ENCODE data around the gene PPM1M.

Gene PPM1M

DNA sequence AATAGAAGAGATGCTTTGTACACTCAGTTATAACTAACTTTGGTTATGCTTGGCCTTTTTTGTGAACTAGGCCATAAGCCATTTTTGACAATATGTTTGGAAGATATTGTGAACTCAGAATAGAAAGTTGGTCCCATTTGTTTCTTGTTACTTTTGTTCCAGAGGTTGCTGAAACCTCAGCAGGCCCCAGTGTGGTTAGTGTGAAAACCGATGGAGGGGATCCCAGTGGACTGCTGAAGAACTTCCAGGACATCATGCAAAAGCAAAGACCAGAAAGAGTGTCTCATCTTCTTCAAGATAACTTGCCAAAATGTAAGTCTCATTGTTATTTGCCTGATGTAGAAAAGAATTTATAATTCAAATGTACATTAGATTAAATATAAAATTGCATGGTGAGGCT lies 41.9 kb upstream of the PPM1M start:
- Histone ChIP-seq H3K4me3 (ENCODE audit: low read depth in 1 of 2, low read length in 2 of 2) (no peak overlapping the region), H3K36me3 (ENCODE audit: control insufficient read depth in 1 of 2, insufficient read depth in 2 of 2, low read length in 2 of 2) (peaks cover 48 to 70% of the 10 kb centered on the region in 2 donors), H3K4me1 (ENCODE audit: control insufficient read depth in 1 of 2, insufficient read depth in 2 of 2, low read length in 2 of 2) (peaks cover 8 to 22% of the 10 kb centered on the region in 2 donors), H3K9me3 (ENCODE audit: control insufficient read depth in 1 of 2, low read length in 2 of 2) (no peaks in the 10 kb centered on the region), H3K27me3 (ENCODE audit: control insufficient read depth in 1 of 2, insufficient read depth in 2 of 2, low read length in 2 of 2) (no peaks in the 10 kb centered on the region), H3K9ac (ENCODE audit: low read depth in 1 of 2, low read length in 2 of 2) (no peak overlapping the region), H3K27ac (ENCODE audit: low read depth, low read length) (no peak overlapping the region)

DNA sequence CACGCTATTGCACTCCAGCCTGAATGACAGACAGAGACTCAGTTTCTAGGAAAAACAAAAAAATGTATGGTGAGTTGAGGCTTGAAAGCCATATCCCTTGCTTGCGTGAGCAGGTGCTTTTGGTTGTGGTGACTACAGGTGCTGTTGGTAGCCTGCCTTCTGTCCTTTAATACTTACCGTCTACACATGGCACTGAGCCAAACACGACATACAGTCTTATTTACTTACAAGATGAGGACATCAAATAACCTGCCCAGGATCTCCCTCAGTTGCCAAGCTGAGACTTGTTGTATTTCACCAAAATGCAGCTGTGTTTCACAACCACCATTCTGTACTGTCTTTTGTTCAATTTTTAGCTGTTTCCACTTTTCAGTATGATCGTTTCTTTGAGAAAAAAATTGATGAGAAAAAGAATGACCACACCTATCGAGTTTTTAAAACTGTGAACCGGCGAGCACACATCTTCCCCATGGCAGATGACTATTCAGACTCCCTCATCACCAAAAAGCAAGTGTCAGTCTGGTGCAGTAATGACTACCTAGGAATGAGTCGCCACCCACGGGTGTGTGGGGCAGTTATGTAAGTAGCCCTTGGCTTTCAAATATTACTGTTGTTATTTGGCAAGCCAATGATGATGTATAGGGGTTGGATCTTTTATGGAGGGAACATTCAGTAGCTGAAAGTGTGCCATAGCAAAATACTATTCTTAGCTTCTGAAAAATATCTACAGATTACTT lies 41.1 kb upstream of the PPM1M start:
- Histone ChIP-seq H3K9ac (ENCODE audit: low read depth in 1 of 2, low read length in 2 of 2) (no peak overlapping the region), H3K9me3 (ENCODE audit: control insufficient read depth in 1 of 2, low read length in 2 of 2) (no peaks in the 10 kb centered on the region), H3K36me3 (ENCODE audit: control insufficient read depth in 1 of 2, insufficient read depth in 2 of 2, low read length in 2 of 2) (peaks cover 52 to 78% of the 10 kb centered on the region in 2 donors), H3K27ac (ENCODE audit: low read depth, low read length) (no peak overlapping the region), H3K27me3 (ENCODE audit: control insufficient read depth in 1 of 2, insufficient read depth in 2 of 2, low read length in 2 of 2) (no peaks in the 10 kb centered on the region), H3K4me3 (ENCODE audit: low read depth in 1 of 2, low read length in 2 of 2) (no peak overlapping the region), H3K4me1 (ENCODE audit: control insufficient read depth in 1 of 2, insufficient read depth in 2 of 2, low read length in 2 of 2) (peaks cover 0 to 14% of the 10 kb centered on the region in 2 donors)

DNA sequence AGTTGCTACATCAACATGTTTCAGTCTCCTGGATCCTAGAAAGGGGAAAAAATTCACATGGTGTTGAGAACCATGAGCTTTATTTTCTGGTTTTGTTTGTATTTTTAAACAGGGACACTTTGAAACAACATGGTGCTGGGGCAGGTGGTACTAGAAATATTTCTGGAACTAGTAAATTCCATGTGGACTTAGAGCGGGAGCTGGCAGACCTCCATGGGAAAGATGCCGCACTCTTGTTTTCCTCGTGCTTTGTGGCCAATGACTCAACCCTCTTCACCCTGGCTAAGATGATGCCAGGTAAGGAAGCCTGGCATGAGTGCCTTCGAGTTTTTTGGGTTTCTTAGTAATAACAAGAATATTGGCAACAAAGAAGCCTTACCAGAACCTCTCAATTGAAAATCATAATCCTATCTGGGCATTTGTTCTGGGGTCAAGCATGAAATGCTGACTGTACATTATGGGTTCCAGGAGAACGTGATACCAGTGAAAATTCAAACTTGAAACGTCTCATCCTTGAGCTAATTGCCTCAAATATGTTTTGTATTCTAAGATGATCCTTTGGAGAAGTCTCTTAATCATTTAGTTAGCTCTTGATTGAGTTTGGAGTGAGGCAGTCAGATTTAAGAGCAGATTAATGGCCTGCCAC lies 39.7 kb upstream of the PPM1M start:
- Histone ChIP-seq H3K27ac (ENCODE audit: low read depth, low read length) (no peak overlapping the region), H3K4me3 (ENCODE audit: low read depth in 1 of 2, low read length in 2 of 2) (no peak overlapping the region), H3K4me1 (ENCODE audit: control insufficient read depth in 1 of 2, insufficient read depth in 2 of 2, low read length in 2 of 2) (peaks cover 0 to 13% of the 10 kb centered on the region in 2 donors), H3K27me3 (ENCODE audit: control insufficient read depth in 1 of 2, insufficient read depth in 2 of 2, low read length in 2 of 2) (no peaks in the 10 kb centered on the region), H3K36me3 (ENCODE audit: control insufficient read depth in 1 of 2, insufficient read depth in 2 of 2, low read length in 2 of 2) (peaks cover 61 to 92% of the 10 kb centered on the region in 2 donors), H3K9ac (ENCODE audit: low read depth in 1 of 2, low read length in 2 of 2) (no peak overlapping the region), H3K9me3 (ENCODE audit: control insufficient read depth in 1 of 2, low read length in 2 of 2) (no peaks in the 10 kb centered on the region)

DNA sequence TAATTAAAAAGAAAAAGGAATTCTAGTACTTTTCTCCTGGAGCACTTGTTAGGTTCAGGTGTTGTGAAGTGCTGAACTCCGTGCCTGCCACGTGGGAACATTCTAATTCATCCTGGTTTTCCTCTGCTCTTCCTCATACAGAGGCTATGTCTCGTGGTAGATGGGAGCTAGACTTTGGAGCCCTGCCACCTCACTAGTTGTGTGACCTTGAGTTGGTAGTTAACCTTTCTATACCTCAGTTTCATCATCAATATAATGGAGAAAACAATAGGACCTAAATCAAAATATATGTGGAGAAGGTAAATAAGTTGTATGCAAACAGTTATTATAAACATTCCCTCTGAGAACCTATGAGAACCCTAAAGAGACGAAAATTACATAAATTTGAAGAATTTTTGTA lies 37.0 kb upstream of the PPM1M start:
- Histone ChIP-seq H3K4me1 (ENCODE audit: control insufficient read depth in 1 of 2, insufficient read depth in 2 of 2, low read length in 2 of 2) (no peaks in the 10 kb centered on the region), H3K9me3 (ENCODE audit: control insufficient read depth in 1 of 2, low read length in 2 of 2) (no peaks in the 10 kb centered on the region), H3K9ac (ENCODE audit: low read depth in 1 of 2, low read length in 2 of 2) (no peak overlapping the region), H3K27ac (ENCODE audit: low read depth, low read length) (no peak overlapping the region), H3K36me3 (ENCODE audit: control insufficient read depth in 1 of 2, insufficient read depth in 2 of 2, low read length in 2 of 2) (peaks cover 67 to 96% of the 10 kb centered on the region in 2 donors), H3K4me3 (ENCODE audit: low read depth in 1 of 2, low read length in 2 of 2) (no peak overlapping the region), H3K27me3 (ENCODE audit: control insufficient read depth in 1 of 2, insufficient read depth in 2 of 2, low read length in 2 of 2) (no peaks in the 10 kb centered on the region)

DNA sequence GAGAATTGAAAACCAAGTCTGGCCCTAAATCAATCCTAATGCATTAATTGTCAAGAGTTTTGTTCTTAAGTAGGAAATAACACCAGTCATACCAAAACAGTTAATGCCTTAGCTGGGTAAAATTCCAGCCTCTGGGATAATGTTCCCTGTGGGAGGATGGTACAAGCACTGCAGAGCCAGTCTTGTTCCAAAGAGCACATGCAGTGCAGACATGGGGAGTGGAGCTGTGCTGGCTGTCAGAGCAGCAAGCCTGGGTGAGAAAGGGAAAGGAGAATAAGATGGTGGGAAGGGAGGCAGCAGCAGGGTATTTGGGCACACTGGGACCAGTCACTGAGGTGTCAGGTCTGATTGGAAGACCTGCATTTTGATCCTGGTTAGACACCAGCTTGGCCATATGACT lies 35.5 kb upstream of the PPM1M start:
- no peak overlapping the region for H3K27ac ChIP-seq (ENCODE audit: low read depth, low read length)
- H3K36me3 ChIP-seq (ENCODE audit: control insufficient read depth in 1 of 2, insufficient read depth in 2 of 2, low read length in 2 of 2), result peaks cover 67 to 96% of the 10 kb centered on the region in 2 donors
- no peak overlapping the region for H3K4me3 ChIP-seq (ENCODE audit: low read depth in 1 of 2, low read length in 2 of 2)
- no peaks in the 10 kb centered on the region for H3K27me3 ChIP-seq (ENCODE audit: control insufficient read depth in 1 of 2, insufficient read depth in 2 of 2, low read length in 2 of 2)
- no peak overlapping the region for H3K9ac ChIP-seq (ENCODE audit: low read depth in 1 of 2, low read length in 2 of 2)
- no peaks in the 10 kb centered on the region for H3K4me1 ChIP-seq (ENCODE audit: control insufficient read depth in 1 of 2, insufficient read depth in 2 of 2, low read length in 2 of 2)
- H3K9me3 ChIP-seq (ENCODE audit: control insufficient read depth in 1 of 2, low read length in 2 of 2), result no peaks in the 10 kb centered on the region

DNA sequence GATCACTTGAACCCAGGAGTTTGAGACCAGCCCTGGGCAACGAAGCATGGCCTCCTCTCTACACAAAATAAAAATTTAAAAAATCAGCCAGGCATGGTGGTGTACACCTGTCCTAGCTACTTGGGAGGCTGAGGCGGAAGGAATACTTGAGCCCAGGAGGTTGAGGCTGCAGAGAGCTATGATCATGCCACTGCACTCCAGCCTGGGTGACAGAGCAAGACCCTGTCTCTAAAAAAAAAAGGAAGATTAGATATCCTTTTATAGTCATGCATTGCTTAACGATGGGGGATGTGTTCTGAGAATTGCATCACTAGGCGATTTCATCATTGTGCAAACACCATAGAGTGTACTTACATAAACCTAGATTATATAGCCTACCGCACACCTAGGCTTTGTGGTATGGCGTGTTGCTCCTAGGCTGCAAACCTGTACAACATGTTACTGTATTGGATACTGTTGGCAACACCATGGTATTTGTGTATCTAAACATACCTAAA lies 35.0 kb upstream of the PPM1M start:
- Histone ChIP-seq H3K27me3 (ENCODE audit: control insufficient read depth in 1 of 2, insufficient read depth in 2 of 2, low read length in 2 of 2) (no peaks in the 10 kb centered on the region), H3K9ac (ENCODE audit: low read depth in 1 of 2, low read length in 2 of 2) (no peak overlapping the region), H3K9me3 (ENCODE audit: control insufficient read depth in 1 of 2, low read length in 2 of 2) (no peaks in the 10 kb centered on the region), H3K27ac (ENCODE audit: low read depth, low read length) (no peak overlapping the region), H3K4me1 (ENCODE audit: control insufficient read depth in 1 of 2, insufficient read depth in 2 of 2, low read length in 2 of 2) (no peaks in the 10 kb centered on the region), H3K36me3 (ENCODE audit: control insufficient read depth in 1 of 2, insufficient read depth in 2 of 2, low read length in 2 of 2) (peaks cover 63 to 96% of the 10 kb centered on the region in 2 donors), H3K4me3 (ENCODE audit: low read depth in 1 of 2, low read length in 2 of 2) (no peak overlapping the region)

DNA sequence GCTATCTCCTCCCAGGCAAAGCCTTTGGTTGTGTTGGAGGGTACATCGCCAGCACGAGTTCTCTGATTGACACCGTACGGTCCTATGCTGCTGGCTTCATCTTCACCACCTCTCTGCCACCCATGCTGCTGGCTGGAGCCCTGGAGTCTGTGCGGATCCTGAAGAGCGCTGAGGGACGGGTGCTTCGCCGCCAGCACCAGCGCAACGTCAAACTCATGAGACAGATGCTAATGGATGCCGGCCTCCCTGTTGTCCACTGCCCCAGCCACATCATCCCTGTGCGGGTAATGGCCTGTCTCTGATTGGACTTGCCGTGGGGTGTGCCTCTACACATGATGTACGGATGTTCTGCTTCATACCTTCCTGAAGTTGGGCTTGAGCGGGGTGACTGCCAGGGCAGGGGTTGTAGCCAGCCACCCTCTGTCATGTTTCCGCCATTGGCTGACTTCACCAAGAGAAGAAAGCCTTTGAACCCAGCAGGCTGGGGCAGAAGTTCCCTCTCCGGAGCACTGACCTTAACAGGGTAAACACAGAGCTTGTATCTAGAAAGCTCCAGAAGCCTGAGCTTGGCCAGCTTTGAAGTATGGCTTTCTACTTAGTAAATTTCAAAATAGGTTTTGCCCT lies 34.2 kb upstream of the PPM1M start:
- Histone ChIP-seq H3K9ac (ENCODE audit: low read depth in 1 of 2, low read length in 2 of 2) (no peak overlapping the region), H3K4me3 (ENCODE audit: low read depth in 1 of 2, low read length in 2 of 2) (no peak overlapping the region), H3K9me3 (ENCODE audit: control insufficient read depth in 1 of 2, low read length in 2 of 2) (no peaks in the 10 kb centered on the region), H3K36me3 (ENCODE audit: control insufficient read depth in 1 of 2, insufficient read depth in 2 of 2, low read length in 2 of 2) (peaks cover 57 to 91% of the 10 kb centered on the region in 2 donors), H3K27ac (ENCODE audit: low read depth, low read length) (no peak overlapping the region), H3K27me3 (ENCODE audit: control insufficient read depth in 1 of 2, insufficient read depth in 2 of 2, low read length in 2 of 2) (no peaks in the 10 kb centered on the region), H3K4me1 (ENCODE audit: control insufficient read depth in 1 of 2, insufficient read depth in 2 of 2, low read length in 2 of 2) (peaks cover 2 to 5% of the 10 kb centered on the region in 2 donors)

DNA sequence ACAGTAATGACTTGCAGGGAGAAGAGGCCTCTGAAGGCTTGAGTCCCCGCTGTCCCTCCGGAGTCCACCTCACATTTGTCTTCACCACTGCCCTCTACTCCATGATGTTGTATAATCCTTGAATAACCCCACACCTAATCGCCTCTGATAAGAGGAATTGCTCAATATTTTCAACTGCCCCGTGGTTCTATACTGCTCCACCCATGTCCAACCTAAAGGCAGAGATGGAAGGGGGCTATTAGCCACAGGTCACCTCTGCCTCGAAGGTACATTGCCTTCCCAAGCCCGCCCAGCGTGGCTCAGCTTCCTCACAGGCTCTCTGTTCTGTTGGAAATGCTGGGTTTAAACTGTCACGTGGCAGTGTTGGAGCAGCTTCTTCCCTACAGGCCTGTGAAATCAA lies 32.6 kb upstream of the PPM1M start:
- no peaks in the 10 kb centered on the region for H3K9me3 ChIP-seq (ENCODE audit: control insufficient read depth in 1 of 2, low read length in 2 of 2)
- H3K4me1 ChIP-seq (ENCODE audit: control insufficient read depth in 1 of 2, insufficient read depth in 2 of 2, low read length in 2 of 2), result peaks cover 19 to 21% of the 10 kb centered on the region in 2 donors
- H3K27ac ChIP-seq (ENCODE audit: low read depth, low read length), result no peak overlapping the region
- no peak overlapping the region for H3K9ac ChIP-seq (ENCODE audit: low read depth in 1 of 2, low read length in 2 of 2)
- no peaks in the 10 kb centered on the region for H3K27me3 ChIP-seq (ENCODE audit: control insufficient read depth in 1 of 2, insufficient read depth in 2 of 2, low read length in 2 of 2)
- H3K4me3 ChIP-seq (ENCODE audit: low read depth in 1 of 2, low read length in 2 of 2), result no peak overlapping the region
- H3K36me3 ChIP-seq (ENCODE audit: control insufficient read depth in 1 of 2, insufficient read depth in 2 of 2, low read length in 2 of 2), result peaks cover 53 to 78% of the 10 kb centered on the region in 2 donors

DNA sequence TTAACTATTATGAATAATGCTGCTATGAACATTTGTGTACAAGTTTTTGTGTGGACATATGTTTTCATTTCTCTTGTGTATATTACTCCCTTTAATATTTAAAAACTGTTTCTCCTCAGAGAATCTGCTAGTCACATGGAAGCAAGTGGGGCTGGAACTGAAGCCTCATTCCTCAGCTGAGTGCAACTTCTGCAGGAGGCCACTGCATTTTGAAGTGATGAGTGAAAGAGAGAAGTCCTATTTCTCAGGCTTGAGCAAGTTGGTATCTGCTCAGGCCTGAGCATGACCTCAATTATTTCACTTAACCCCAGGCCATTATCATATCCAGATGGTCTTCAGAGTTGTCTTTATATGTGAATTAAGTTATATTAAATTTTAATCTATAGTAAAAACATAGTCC lies 31.7 kb upstream of the PPM1M start:
- Histone ChIP-seq H3K27ac (ENCODE audit: low read depth, low read length) (no peak overlapping the region), H3K9ac (ENCODE audit: low read depth in 1 of 2, low read length in 2 of 2) (no peak overlapping the region), H3K9me3 (ENCODE audit: control insufficient read depth in 1 of 2, low read length in 2 of 2) (no peaks in the 10 kb centered on the region), H3K4me3 (ENCODE audit: low read depth in 1 of 2, low read length in 2 of 2) (no peak overlapping the region), H3K4me1 (ENCODE audit: control insufficient read depth in 1 of 2, insufficient read depth in 2 of 2, low read length in 2 of 2) (peaks cover 26 to 30% of the 10 kb centered on the region in 2 donors), H3K36me3 (ENCODE audit: control insufficient read depth in 1 of 2, insufficient read depth in 2 of 2, low read length in 2 of 2) (peaks cover 44 to 69% of the 10 kb centered on the region in 2 donors), H3K27me3 (ENCODE audit: control insufficient read depth in 1 of 2, insufficient read depth in 2 of 2, low read length in 2 of 2) (no peaks in the 10 kb centered on the region)

DNA sequence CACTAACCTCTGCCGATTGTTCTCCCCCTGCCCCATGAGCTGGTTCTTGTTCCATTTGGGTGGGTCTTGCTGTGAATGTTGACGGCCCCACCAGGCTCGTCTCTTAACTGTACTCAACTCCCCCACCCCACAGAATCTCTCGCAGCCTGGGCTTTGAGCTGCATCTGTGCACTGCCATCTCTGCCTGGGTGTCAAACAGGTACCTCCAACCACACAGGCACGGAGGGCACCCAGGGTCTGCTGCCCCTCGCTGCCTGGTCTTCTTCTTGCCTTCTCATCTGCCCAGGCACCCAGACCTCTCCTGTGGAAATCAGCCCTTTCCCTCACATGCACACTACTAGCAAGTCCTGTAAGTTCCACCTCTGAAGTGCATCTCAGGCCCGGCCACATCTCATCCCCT lies 30.2 kb upstream of the PPM1M start:
- peaks cover 35 to 54% of the 10 kb centered on the region in 2 donors for H3K36me3 ChIP-seq (ENCODE audit: control insufficient read depth in 1 of 2, insufficient read depth in 2 of 2, low read length in 2 of 2)
- no peak overlapping the region for H3K4me3 ChIP-seq (ENCODE audit: low read depth in 1 of 2, low read length in 2 of 2)
- H3K9ac ChIP-seq (ENCODE audit: low read depth in 1 of 2, low read length in 2 of 2), result no peak overlapping the region
- no peak overlapping the region for H3K27ac ChIP-seq (ENCODE audit: low read depth, low read length)
- H3K4me1 ChIP-seq (ENCODE audit: control insufficient read depth in 1 of 2, insufficient read depth in 2 of 2, low read length in 2 of 2), result peaks cover 31 to 38% of the 10 kb centered on the region in 2 donors
- no peaks in the 10 kb centered on the region for H3K9me3 ChIP-seq (ENCODE audit: control insufficient read depth in 1 of 2, low read length in 2 of 2)
- no peaks in the 10 kb centered on the region for H3K27me3 ChIP-seq (ENCODE audit: control insufficient read depth in 1 of 2, insufficient read depth in 2 of 2, low read length in 2 of 2)
